Stimulated activated CD4-positive, alpha-beta T cell treated with anti-CD3 and anti-CD28 coated beads, Interleukin-4, amount 100 ng/mL, for 1 hour (primary cell): Measurements from ENCODE around the gene ACSL4.
"Not testable (repeated sequence)": the region's sequence is repeated elsewhere in the genome, so short reads cannot be mapped to it uniquely, and the experiment has no call there.

ENCODE experiments used
- DNase-seq: peaks from one replicate; pipeline ENCODE4 v3.0.0-alpha.2; 2020

The ACSL4 gene

GRCh38 chrX:109724971-109725370 lies 8.1 kb downstream of the ACSL4 start:
- DNase-seq, result not testable (repeated sequence)

- no peak for DNase-seq
Observed at GRCh38 chrX:109720947-109721346, 12.1 kb downstream of the ACSL4 start.

GRCh38 chrX:109719264-109719663 lies 13.8 kb downstream of the ACSL4 start:
- DNase-seq, result no peak

GRCh38 chrX:109716431-109717028 lies 16.5 kb downstream of the ACSL4 start:
- no peak for DNase-seq

- no peak for DNase-seq
Observed at GRCh38 chrX:109714340-109714958, 18.6 kb downstream of the ACSL4 start.

- no peak for DNase-seq
Observed at GRCh38 chrX:109710181-109710580, 22.9 kb downstream of the ACSL4 start.

- no peak for DNase-seq
Observed at GRCh38 chrX:109709129-109709631, 23.9 kb downstream of the ACSL4 start.

- no peak for DNase-seq
Observed at GRCh38 chrX:109707720-109708119, 25.3 kb downstream of the ACSL4 start.

- no peak for DNase-seq
Observed at GRCh38 chrX:109707319-109707718, 25.7 kb downstream of the ACSL4 start.

GRCh38 chrX:109704563-109704962 lies 28.5 kb downstream of the ACSL4 start:
- no peak for DNase-seq

GRCh38 chrX:109697855-109698254 lies 35.2 kb downstream of the ACSL4 start:
- DNase-seq, result no peak

- DNase-seq, result no peak
Observed at GRCh38 chrX:109696146-109696740, 36.8 kb downstream of the ACSL4 start.

GRCh38 chrX:109695637-109696036 lies 37.4 kb downstream of the ACSL4 start:
- no peak for DNase-seq

GRCh38 chrX:109691752-109692151 lies 41.3 kb downstream of the ACSL4 start:
- no peak for DNase-seq

- no peak for DNase-seq
Observed at GRCh38 chrX:109691277-109691676, 41.8 kb downstream of the ACSL4 start.

- DNase-seq, result no peak
Observed at GRCh38 chrX:109687903-109688302, 45.2 kb downstream of the ACSL4 start.

- DNase-seq, result no peak
Observed at GRCh38 chrX:109685656-109686078, 47.4 kb downstream of the ACSL4 start.

- no peak for DNase-seq
Observed at GRCh38 chrX:109684136-109684535, 48.9 kb downstream of the ACSL4 start.

GRCh38 chrX:109681475-109682081 lies 51.5 kb downstream of the ACSL4 start:
- no peak for DNase-seq

- DNase-seq, result no peak
Observed at GRCh38 chrX:109679820-109680219, 53.2 kb downstream of the ACSL4 start.

- no peak for DNase-seq
Observed at GRCh38 chrX:109672239-109672638, 60.8 kb downstream of the ACSL4 start.

GRCh38 chrX:109671170-109671569 lies 61.9 kb downstream of the ACSL4 start:
- DNase-seq, result not testable (repeated sequence)

GRCh38 chrX:109667986-109668385 lies 65.1 kb downstream of the ACSL4 start:
- no peak for DNase-seq
